Stimulated activated CD4-positive, alpha-beta T cell treated with anti-CD3 and anti-CD28 coated beads, Interleukin-2, amount 100 ng/mL, for 24 hours (primary cell): ENCODE measurements around the gene CXXC5.
"Not testable (repeated sequence)": the region's sequence is repeated elsewhere in the genome, so short reads cannot be mapped to it uniquely, and the experiment has no call there.

Experiments used
- DNase-seq, 2 donors: peaks; one replicate each; pipeline ENCODE4 v3.0.0-alpha.2; 2020

Gene CXXC5

GRCh38 chr5:139718403-139718802 is 70.3 kb downstream of the CXXC5 start:
- DNase-seq = not testable (repeated sequence)

GRCh38 chr5:139719970-139720369 is 71.8 kb downstream of the CXXC5 start:
- not testable (repeated sequence) for DNase-seq

- DNase-seq = no peak
Observed at GRCh38 chr5:139723986-139724587, 75.9 kb downstream of the CXXC5 start.

GRCh38 chr5:139725073-139725830 is 77.1 kb downstream of the CXXC5 start:
- no peak for DNase-seq

- DNase-seq = no peak
Observed at GRCh38 chr5:139726248-139726647, 78.1 kb downstream of the CXXC5 start.

GRCh38 chr5:139727615-139728014 is 79.5 kb downstream of the CXXC5 start:
- not testable (repeated sequence) for DNase-seq

GRCh38 chr5:139731281-139731680 is 83.1 kb downstream of the CXXC5 start:
- DNase-seq = no peak

GRCh38 chr5:139732019-139732418 is 83.9 kb downstream of the CXXC5 start:
- no peak for DNase-seq

GRCh38 chr5:139733010-139733688 is 85.0 kb downstream of the CXXC5 start:
- no peak for DNase-seq
